Measurements from ENCODE around the gene FGF5.

- TF ChIP-seq NFYB (CRISPR knock-in tag; IDR thresholded peaks at IDR 0.05) = no peak
- no peak for TF ChIP-seq ETV5 (CRISPR knock-in tag; IDR thresholded peaks at IDR 0.05; ENCODE audit: borderline replicate concordance)
- TF ChIP-seq RBM22 (optimal IDR thresholded peaks at IDR 0.05; ENCODE audit: low read length) = no peak
- TF ChIP-seq CTCF (CRISPR knock-in tag; IDR thresholded peaks at IDR 0.05) = no peak
- TF ChIP-seq MYC (CRISPR knock-in tag; IDR thresholded peaks at IDR 0.05; ENCODE audit: borderline replicate concordance) = no peak
- TF ChIP-seq SNRNP70 (IDR thresholded peaks at IDR 0.05; ENCODE audit: low read depth, low read length) = no peak
- TF ChIP-seq CREM (IDR thresholded peaks at IDR 0.05) = no peak
- TF ChIP-seq CREM (CRISPR knock-in tag; IDR thresholded peaks at IDR 0.05) = no peak
- no peak for TF ChIP-seq EZH2 (conservative IDR thresholded peaks at IDR 0.05; ENCODE audit: low read depth, low read length)
- TF ChIP-seq ARNT (IDR thresholded peaks at IDR 0.05) = no peak
Measured at GRCh38 chr4:80239480-80240150, 26.8 kb upstream of the FGF5 start.
